ENCODE results near the gene DERL2. TPM values are rescaled to one million over a fixed set of nuclear protein-coding genes. Genes with fewer than 3 reads are reported as not detected.

Gene DERL2
- total RNA-seq, 1 donor from 2014 or later, result 83.4 TPM

DNA sequence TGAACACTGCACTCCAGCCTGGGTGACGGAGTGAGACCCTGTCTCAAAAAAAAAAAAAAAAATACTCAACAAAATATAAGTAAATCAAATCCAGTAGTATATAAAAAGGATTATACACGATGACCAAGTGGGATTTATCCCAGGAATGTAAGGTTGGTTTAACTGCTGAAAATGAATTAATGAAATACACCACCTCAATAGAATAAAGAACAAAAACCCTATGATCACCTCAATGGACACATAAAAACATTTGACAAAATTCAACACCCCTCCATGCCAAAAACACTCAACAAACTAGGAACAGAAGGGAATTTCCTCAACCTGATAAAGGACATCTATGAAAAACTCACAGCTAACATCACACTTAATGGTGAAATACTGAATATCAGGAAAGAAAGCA is 7.0 kb upstream of the DERL2 start:
- Mint-ChIP-seq H3K27ac (ENCODE audit: unreplicated experiment) (no peak overlapping the region), H3K36me3 (ENCODE audit: low read depth, unreplicated experiment) (peaks cover 10% of the 10 kb centered on the region), H3K4me3 (ENCODE audit: unreplicated experiment) (no peak overlapping the region), H3K4me1 (ENCODE audit: unreplicated experiment) (peaks cover 1% of the 10 kb centered on the region), H3K27me3 (ENCODE audit: unreplicated experiment) (no peaks in the 10 kb centered on the region), H3K9me3 (ENCODE audit: unreplicated experiment) (no peaks in the 10 kb centered on the region)
- DNase-seq (ENCODE audit: low spot score), result no peak
- TF ChIP-seq, protein P1, sequence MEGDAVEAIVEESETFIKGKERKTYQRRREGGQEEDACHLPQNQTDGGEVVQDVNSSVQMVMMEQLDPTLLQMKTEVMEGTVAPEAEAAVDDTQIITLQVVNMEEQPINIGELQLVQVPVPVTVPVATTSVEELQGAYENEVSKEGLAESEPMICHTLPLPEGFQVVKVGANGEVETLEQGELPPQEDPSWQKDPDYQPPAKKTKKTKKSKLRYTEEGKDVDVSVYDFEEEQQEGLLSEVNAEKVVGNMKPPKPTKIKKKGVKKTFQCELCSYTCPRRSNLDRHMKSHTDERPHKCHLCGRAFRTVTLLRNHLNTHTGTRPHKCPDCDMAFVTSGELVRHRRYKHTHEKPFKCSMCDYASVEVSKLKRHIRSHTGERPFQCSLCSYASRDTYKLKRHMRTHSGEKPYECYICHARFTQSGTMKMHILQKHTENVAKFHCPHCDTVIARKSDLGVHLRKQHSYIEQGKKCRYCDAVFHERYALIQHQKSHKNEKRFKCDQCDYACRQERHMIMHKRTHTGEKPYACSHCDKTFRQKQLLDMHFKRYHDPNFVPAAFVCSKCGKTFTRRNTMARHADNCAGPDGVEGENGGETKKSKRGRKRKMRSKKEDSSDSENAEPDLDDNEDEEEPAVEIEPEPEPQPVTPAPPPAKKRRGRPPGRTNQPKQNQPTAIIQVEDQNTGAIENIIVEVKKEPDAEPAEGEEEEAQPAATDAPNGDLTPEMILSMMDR (IDR thresholded peaks at IDR 0.05; ENCODE audit: unreplicated experiment), result no peak

DNA sequence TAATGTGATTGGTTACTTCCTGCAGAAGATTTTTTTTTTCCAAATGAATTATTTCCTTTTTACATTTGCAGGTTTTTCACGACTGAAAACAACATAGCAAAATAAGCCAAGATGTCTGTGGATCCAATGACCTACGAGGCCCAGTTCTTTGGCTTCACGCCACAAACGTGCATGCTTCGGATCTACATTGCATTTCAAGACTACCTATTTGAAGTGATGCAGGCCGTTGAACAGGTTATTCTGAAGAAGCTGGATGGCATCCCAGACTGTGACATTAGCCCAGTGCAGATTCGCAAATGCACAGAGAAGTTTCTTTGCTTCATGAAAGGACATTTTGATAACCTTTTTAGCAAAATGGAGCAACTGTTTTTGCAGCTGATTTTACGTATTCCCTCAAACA is 2.8 kb upstream of the DERL2 start:
- DNase-seq (ENCODE audit: low spot score), result no peak
- TF ChIP-seq, protein P1 (IDR thresholded peaks at IDR 0.05; ENCODE audit: unreplicated experiment), result no peak
- Mint-ChIP-seq H3K4me1 (ENCODE audit: unreplicated experiment) (peaks cover 16% of the 10 kb centered on the region), H3K9me3 (ENCODE audit: unreplicated experiment) (no peaks in the 10 kb centered on the region), H3K36me3 (ENCODE audit: low read depth, unreplicated experiment) (peaks cover 18% of the 10 kb centered on the region), H3K27me3 (ENCODE audit: unreplicated experiment) (peaks cover 2% of the 10 kb centered on the region), H3K4me3 (ENCODE audit: unreplicated experiment) (peak overlapping the region; percentile 18), H3K27ac (ENCODE audit: unreplicated experiment) (no peak overlapping the region)

DNA sequence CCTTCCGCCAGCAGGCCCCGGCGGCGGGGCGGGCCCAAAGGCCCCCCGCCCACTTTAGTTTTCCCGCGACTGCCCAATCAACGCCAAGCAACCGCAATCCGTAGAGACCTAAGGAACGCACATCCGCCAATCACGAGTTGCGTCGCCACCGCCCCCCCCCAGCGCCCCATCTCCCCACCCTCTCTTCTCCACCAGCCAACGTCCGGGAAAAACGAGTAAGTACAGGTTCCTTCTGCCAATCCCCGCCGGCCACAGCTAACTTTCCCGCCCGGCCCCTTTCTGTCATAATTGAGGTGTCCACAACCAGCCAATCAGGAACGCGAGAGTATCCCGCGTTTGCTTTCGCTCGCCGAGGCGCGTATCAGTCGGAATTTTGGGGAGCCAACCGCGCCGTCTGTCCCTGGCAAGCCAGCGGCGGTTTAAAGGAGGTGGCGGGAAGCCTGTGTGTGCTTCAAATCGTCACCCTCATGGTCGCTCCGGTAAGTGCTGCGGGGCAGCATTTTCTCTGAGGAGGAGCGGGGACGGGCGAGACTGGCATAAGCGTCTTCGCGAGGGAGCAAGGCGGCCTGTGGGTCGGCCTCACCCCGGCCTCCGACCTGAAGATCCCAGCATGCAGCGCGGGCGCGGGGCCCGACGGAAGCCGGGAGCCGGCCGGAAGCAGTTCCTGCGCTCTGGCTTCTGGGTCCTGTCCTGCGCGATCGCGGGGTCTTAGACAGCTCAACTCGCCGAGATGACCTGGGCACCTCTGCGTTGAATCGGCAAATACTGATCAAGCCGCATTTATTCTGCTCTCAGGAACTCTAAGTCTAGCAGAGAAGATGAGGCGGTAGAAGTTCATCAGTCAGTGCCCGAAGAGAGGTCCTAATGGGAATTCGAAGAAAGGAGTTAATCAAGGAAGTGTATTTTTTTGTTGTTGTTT is 487 bp upstream of the DERL2 start, which contains the start of gene MIS12:
Gene MIS12, plus strand, starts transcription at position 361 of the 919 bp plus-strand sequence. CDS start 2,297 bp downstream, outside the sequence.
- TF ChIP-seq, protein P1 (IDR thresholded peaks at IDR 0.05; ENCODE audit: unreplicated experiment), result no peak

DNA sequence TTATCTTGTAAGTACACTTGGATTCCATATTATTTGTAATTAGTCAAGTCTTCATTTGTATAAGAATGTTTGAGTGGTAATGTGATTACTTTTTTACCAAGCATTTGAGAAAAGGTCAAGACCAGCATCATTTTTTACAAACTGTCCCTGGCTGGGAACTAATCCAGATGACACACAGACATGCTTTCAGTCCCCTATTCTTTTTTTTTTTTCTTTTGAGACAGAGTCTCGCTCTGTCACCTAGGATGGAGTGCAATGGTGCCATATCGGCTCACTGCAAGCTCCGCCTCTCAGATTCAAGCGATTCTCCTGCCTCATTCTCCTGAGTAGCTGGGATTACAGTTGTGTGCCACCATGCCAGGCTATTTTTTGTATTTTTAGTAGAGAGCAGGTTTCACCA is 4.5 kb downstream of the DERL2 start:
- H3K36me3 Mint-ChIP-seq (ENCODE audit: low read depth, unreplicated experiment), result peaks cover 40% of the 10 kb centered on the region
- H3K4me3 Mint-ChIP-seq (ENCODE audit: unreplicated experiment), result no peak overlapping the region
- TF ChIP-seq, protein P1 (IDR thresholded peaks at IDR 0.05; ENCODE audit: unreplicated experiment), result no peak
- no peaks in the 10 kb centered on the region for H3K9me3 Mint-ChIP-seq (ENCODE audit: unreplicated experiment)
- no peaks in the 10 kb centered on the region for H3K27me3 Mint-ChIP-seq (ENCODE audit: unreplicated experiment)
- no peak for DNase-seq (ENCODE audit: low spot score)
- H3K27ac Mint-ChIP-seq (ENCODE audit: unreplicated experiment), result no peak overlapping the region
- H3K4me1 Mint-ChIP-seq (ENCODE audit: unreplicated experiment), result peaks cover 7% of the 10 kb centered on the region

More for the DNA sequence above, 487 bp upstream of the DERL2 start, which contains the start of gene MIS12:
- H3K4me3 Mint-ChIP-seq (ENCODE audit: unreplicated experiment), result peak within 1 kb of the TSS; percentile 100
- H3K36me3 Mint-ChIP-seq (ENCODE audit: low read depth, unreplicated experiment), result peaks cover 26% of the 10 kb centered on the region
- no peaks in the 10 kb centered on the region for H3K9me3 Mint-ChIP-seq (ENCODE audit: unreplicated experiment)
- H3K27me3 Mint-ChIP-seq (ENCODE audit: unreplicated experiment), result peaks cover 2% of the 10 kb centered on the region
- peak; percentile 89 for DNase-seq (ENCODE audit: low spot score)
- H3K4me1 Mint-ChIP-seq (ENCODE audit: unreplicated experiment), result peaks cover 16% of the 10 kb centered on the region
- peak within 1 kb of the TSS; percentile 99 for H3K27ac Mint-ChIP-seq (ENCODE audit: unreplicated experiment)

DNA sequence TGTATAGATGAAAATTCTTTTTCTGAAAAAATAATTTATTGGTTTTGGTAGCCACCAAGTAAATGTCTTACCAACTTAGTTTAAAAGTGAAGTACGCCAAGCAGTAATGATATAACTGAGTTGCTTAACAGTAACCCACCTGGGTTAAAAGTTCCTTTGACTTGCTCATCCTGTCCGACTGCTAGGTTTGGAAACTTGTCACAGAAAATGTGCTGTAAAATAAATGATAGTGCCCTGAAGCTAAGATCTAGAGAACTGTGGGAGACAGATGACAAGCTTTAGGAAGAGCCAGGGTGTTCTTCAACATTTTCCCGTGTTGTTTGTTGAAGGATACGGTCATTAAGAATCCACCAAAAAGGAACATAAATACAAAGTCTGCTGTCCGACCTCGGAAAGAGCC is 5.0 kb downstream of the DERL2 start:
- DNase-seq (ENCODE audit: low spot score), result no peak
- H3K4me3 Mint-ChIP-seq (ENCODE audit: unreplicated experiment), result no peak overlapping the region
- no peaks in the 10 kb centered on the region for H3K27me3 Mint-ChIP-seq (ENCODE audit: unreplicated experiment)
- TF ChIP-seq, protein P1 (IDR thresholded peaks at IDR 0.05; ENCODE audit: unreplicated experiment), result no peak
- no peak overlapping the region for H3K27ac Mint-ChIP-seq (ENCODE audit: unreplicated experiment)
- peaks cover 44% of the 10 kb centered on the region for H3K36me3 Mint-ChIP-seq (ENCODE audit: low read depth, unreplicated experiment)
- H3K9me3 Mint-ChIP-seq (ENCODE audit: unreplicated experiment), result no peaks in the 10 kb centered on the region
- H3K4me1 Mint-ChIP-seq (ENCODE audit: unreplicated experiment), result peaks cover 7% of the 10 kb centered on the region
